ENCODE data around the gene INPP5F. TPM values are rescaled to one million over a fixed set of nuclear protein-coding genes. Genes with fewer than 3 reads are reported as not detected.
"Not testable (repeated sequence)": the region's sequence is repeated elsewhere in the genome, so short reads cannot be mapped to it uniquely, and the experiment has no call there.

Gene INPP5F
- total RNA-seq, 2 donors from 2014 or later: 6.2 to 8.3 TPM

- intact Hi-C loops (cut with DNase I): loop anchor here in 1 of 2 donors (10.0 kb wide), 1 partner anchor 787 kb away; no protein-coding TSS in a partner anchor
- no peak for ATAC-seq
- no peak for DNase-seq
Measured at GRCh38 chr10:119831656-119832055, 105.8 kb downstream of the INPP5F start.

DNA sequence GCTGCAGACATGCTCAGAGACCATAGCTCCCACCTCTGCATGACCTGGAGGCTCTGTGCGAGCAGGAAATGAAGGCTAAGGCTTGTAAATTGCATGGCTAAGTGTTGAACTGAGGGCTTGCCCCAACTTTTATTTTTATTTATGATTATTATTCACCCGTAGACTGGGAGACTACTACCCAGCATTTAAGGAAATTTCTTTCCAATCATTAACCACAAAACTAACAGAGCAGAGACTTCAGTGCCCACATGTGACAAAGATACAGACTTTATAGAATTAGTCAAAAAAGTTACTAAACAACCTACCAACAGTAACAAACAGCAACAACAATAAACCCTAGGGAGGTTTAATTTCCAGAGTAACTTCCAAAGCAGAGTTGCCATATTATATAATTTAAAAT lies 107.1 kb downstream of the INPP5F start:
- DNase-seq (no peak), ATAC-seq (no peak)
- intact Hi-C loops (cut with DNase I): loop anchor here in 1 of 2 donors (10.0 kb wide), 1 partner anchor 788 kb away; no protein-coding TSS in a partner anchor

DNA sequence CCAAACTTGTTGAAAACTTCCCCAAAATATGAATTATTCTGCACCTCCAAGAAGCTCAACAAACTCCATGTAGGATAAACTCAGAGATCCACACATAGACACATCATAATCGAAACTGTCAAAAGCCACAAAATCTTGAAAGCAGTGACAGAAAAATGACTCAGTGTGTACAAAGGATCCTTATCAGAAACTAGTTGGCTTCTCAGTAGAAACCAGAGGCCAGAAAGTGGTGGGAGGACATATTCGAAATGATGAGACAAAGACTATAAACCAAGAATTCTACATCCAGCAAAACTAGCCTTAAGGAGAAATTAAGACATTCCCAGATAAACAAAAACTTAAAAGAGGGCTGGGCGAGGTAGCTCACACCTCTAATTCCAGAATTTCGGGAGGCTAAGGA lies 108.3 kb downstream of the INPP5F start:
- DNase-seq: no peak
- intact Hi-C loops (cut with DNase I): loop anchor here in 1 of 2 donors (10.0 kb wide), 1 partner anchor 789 kb away; no protein-coding TSS in a partner anchor
- no peak for ATAC-seq

DNA sequence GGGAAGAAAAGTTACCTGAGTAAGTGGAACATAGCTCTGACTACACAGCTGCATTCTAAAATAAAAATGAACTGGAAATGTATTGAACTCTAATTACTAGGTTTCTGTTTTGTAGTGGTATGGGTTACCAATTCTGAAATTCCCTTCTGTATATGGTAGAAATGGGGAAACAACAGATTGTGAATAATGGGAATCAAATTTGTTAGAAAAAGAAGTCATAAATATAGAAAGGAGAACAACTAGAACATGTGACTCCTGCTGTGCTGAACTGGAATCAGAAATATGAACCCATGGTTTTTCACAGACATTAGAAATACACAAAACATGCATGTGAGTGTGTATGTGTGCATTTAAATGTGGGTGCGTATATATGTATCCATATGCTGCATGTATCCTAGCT lies 119.8 kb downstream of the INPP5F start:
- intact Hi-C loops (cut with DNase I): no loop called here
- ATAC-seq (no peak), DNase-seq (no peak)

DNA sequence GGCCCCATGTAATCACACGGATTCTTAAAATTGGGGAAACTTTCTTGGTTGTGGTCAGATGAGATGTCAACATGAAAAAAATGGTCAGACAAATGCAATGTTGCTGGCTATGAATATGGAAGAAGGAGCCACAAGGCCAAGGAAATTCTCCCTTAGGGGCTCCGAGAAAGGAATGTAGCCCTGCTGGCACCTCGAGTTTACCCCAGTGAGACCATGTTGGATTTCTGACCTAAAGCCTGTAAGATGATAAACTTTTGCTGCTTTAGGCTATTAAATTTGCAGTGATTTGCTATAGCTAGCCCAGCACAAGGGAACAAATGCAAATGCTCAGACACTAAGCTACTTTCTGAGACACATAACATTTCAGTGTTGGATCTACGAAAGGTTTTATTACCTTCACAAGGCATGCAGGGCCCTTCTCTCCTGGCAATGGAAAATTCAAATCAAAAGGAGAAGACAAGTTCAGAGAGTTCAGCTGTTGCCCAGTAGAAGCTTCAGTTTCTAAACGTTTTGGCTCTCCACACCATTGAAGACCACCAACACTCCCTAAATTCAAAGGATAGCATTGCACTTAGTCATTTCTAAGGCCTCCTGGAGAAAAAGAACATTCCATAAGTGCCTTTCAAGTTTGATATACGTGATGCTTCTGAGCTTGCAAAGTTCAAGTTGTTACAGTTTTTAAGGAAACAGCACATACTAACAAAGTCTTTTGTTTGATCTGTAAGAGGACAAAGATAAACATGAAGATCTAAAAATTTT lies 123.4 kb downstream of the INPP5F start:
- intact Hi-C loops (cut with DNase I): no loop called here
- ATAC-seq (no peak), DNase-seq (no peak)

DNA sequence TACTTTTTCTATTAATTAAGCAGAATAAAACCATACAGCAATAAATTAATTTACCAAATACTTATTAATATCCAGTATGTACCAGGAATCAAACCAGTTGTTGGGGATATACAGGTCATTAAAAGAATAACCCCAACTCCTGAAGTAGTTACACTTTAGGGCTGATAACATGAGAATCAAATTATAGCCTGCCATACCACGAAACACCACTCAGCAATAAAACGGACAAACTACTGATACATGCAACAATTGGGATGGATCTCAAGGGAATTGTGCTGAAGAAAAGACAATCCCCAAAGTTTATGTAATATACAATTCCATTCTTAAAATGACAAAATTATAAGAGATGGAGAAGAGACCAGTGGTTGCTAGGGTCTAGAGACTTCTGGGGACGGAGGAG lies 124.1 kb downstream of the INPP5F start:
- ATAC-seq (no peak), DNase-seq (no peak)
- intact Hi-C loops (cut with DNase I): loop anchor here in 1 of 2 donors (10.0 kb wide), 1 partner anchor 235 kb away; no protein-coding TSS in a partner anchor

DNA sequence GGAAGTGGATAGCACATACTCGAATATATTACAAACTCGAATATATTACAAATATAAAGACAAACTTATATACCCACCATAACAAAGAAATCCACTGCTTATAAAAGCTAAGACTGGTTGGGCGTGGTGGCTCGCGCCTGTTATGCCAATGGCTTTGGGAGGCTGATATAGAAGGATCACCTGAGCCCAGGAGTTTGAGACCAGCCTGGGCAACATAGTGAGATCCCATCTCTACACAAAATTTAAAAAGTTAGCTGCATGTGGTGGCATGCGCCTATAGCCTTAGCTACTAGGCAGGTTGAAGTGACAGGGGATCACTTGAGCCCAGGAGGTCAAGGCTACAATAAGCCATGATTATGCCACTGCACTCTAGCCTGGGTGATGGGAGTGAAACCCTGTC lies 126.4 kb downstream of the INPP5F start:
- intact Hi-C loops (cut with DNase I): loop anchor here in 1 of 2 donors (10.0 kb wide), 1 partner anchor 237 kb away; no protein-coding TSS in a partner anchor
- DNase-seq (no peak), ATAC-seq (no peak)

GRCh38 chr10:119852822-119853221 lies 127.0 kb downstream of the INPP5F start:
- no peak for DNase-seq
- intact Hi-C loops (cut with DNase I): loop anchor here in 1 of 2 donors (10.0 kb wide), 1 partner anchor 238 kb away; no protein-coding TSS in a partner anchor
- ATAC-seq: no peak

DNA sequence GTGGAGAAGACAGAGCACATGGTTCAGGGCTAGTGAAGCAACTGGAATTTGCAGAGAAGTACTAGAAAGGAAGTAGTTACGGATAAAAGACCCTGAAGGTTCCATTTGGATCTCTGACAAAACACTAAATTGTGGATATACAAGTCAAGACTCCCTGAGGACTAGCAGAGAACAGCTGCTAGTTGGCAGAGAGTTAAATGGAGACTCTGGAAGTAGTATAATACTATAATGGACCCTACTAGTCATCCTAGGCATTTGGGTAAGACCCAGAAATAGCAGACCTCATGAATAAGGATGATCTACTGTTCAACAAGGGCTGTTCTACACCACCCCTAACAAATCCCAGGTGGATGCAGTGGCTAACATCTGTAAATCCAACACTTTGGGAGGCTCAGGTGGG lies 127.7 kb downstream of the INPP5F start:
- intact Hi-C loops (cut with DNase I): loop anchor here in 1 of 2 donors (10.0 kb wide), 1 partner anchor 239 kb away; no protein-coding TSS in a partner anchor
- DNase-seq: no peak
- no peak for ATAC-seq

DNA sequence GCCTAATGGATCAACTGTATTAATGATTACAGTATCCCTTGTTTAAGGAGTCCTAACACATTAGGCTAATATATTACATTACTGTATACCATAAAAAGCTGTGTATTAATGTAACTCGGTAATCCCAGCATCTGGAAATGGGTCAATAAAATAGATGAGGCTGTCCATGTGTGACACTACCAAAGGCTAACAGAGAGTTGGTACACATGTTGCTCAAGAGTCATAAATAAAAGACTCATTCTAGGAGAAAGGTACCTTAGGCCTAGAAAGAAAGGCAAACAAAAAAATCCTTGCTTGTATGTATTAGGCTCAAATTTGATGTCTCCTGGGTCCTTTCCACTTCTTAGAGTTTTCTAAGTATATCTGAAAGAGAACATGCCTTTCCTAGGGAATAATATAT lies 132.2 kb downstream of the INPP5F start:
- intact Hi-C loops (cut with DNase I): loop anchor here (5.0 to 10.0 kb wide), 2 partner anchors 106 to 243 kb away; no protein-coding TSS in a partner anchor
- no peak for DNase-seq
- no peak for ATAC-seq

GRCh38 chr10:119859420-119860258 lies 133.8 kb downstream of the INPP5F start:
- DNase-seq: no peak
- intact Hi-C loops (cut with DNase I): loop anchor here (5.0 to 10.0 kb wide), 5 partner anchors 107 to 252 kb away; no protein-coding TSS in a partner anchor
- ATAC-seq: no peak

DNA sequence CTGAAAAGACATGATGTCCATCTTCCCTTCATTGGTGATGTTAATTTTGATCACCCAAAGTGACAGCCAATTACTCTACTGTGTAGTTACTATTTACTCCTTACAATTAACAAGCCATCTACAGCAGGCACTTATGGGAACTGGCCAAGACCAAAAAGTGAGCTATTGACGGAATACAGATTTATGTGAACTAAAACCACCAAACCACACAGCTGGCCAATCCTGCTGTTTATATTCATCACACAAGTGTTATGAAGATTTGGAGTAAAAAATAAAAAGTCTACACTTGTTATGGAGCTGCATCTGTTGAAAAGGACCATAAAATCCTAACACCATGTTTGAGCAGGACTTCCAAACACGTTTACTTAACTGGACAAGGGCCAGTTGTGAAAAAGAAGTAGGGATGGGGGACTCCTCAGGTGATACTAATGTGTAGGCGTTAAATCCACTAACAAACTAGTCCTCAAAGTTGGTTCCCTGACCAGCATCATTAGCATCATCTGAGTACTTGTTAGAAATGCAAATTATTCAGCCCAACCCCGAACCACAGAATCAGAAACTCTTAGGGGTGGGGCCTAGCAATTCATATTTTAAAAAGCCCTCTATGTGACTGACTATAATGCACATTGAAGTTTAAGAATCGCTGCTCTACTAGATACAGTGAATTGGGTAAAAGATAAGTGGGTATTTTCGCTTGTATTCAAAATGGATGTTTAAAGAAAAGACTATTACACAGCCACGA lies 135.2 kb downstream of the INPP5F start:
- no peak for DNase-seq
- intact Hi-C loops (cut with DNase I): loop anchor here (5.0 to 10.0 kb wide), 3 partner anchors 174 to 254 kb away; no protein-coding TSS in a partner anchor
- ATAC-seq: no peak

- intact Hi-C loops (cut with DNase I): loop anchor here (5.0 to 10.0 kb wide), 3 partner anchors 175 to 255 kb away; no protein-coding TSS in a partner anchor
- DNase-seq (no peak), ATAC-seq (no peak)
Measured at GRCh38 chr10:119862524-119862923, 136.7 kb downstream of the INPP5F start.

- intact Hi-C loops (cut with DNase I): loop anchor here (5.0 to 10.0 kb wide), 3 partner anchors 177 to 257 kb away; no protein-coding TSS in a partner anchor
- ATAC-seq: no peak
- DNase-seq: no peak
Measured at GRCh38 chr10:119863951-119864565, 138.2 kb downstream of the INPP5F start.

DNA sequence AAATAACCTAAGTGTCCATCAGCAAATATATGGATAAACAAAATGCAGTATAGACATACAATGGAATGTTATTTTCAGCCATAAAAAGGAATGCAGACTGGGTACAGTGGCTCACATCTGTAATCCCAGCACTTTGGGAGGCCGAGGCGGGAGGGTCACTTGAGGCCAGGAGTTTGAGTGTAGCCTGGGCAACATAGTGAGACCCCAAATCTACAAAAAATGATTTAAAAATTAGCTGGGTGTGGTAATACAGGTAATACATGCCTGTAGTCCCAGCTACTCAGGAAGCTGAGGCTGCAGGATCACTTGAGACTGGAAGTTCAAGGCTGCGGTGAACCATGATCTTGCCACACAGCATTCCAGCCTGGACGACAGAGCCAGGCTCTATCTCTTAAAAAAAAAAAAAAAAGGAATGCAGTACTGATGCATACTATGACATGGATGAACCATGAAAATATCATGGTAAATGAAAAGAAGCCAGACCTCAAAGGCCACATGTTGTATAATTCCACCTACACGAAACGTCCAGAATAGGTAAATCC lies 139.9 kb downstream of the INPP5F start:
- DNase-seq (no peak), ATAC-seq (no peak)
- intact Hi-C loops (cut with DNase I): loop anchor here in 1 of 2 donors (10.0 kb wide), 1 partner anchor 181 kb away; no protein-coding TSS in a partner anchor

GRCh38 chr10:119867317-119867716 lies 141.5 kb downstream of the INPP5F start:
- intact Hi-C loops (cut with DNase I): loop anchor here in 1 of 2 donors (10.0 kb wide), 1 partner anchor 183 kb away; no protein-coding TSS in a partner anchor
- ATAC-seq (no peak), DNase-seq (no peak)

DNA sequence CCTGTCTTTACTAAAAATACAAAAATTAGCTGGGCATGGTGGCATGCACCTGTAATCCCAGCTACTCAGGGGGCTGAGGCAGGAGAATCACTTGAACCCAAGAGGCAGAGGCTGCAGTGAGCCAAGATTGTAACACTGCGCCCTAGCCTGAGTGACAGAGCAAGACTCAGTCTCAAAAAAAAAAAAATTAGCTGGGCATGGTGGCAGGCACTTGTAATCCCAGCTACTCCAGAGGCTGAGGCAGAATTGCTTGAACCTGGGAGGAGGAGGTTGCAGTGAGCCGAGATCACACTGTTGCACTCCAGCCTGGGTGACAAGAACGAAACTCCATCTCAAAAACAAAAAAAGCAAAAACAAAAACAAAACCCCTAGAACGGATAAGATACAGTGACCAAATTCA lies 143.5 kb downstream of the INPP5F start:
- intact Hi-C loops (cut with DNase I): loop anchor here in 1 of 2 donors (10.0 kb wide), 1 partner anchor 185 kb away; no protein-coding TSS in a partner anchor
- not testable (repeated sequence) for DNase-seq, ATAC-seq
